ENCODE data around the gene HOXD12.

DNA sequence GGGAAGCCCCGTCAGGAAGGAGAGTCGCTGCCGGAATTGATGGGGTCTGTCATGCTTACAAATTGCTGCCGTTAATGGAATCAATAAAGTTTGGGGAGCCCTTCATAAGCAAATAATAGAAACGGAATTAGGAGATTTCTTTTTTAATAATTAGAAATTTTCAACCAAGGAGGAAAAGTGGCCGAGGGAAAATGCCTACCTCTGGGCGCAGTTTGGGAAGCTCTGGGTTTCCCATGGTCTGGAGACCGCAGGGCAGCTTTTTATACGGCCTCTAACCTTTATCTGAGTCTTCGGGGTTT lies 17.1 kb upstream of the HOXD12 start:
- TF ChIP-seq POLR2A (IDR thresholded peaks at IDR 0.05): no peak
- no peak for TF ChIP-seq CTCF (IDR thresholded peaks at IDR 0.05)
